IMR-90 (cell line): Measurements from ENCODE around the gene SYTL2. TPM values are rescaled to one million over a fixed set of nuclear protein-coding genes. Genes with fewer than 3 reads are reported as not detected.

Experiments
- ATAC-seq: fragments of 200-7000 bp; cut with Tn5 transposase; 2 replicates; pipeline ENCODE4 v1.9.1; 2020; ENCODE audit warnings: low read depth, mild to moderate bottlenecking, moderate library complexity
- BruUV-seq: library from RNA; stranded (reverse); fragments of 400-500 nt; replicated peaks from 2 replicates; lab custom pipeline; 2021; lab: Mats Ljungman, UMichigan
- CTCF ChIA-PET: fragments of 300-600 bp; formaldehyde crosslinking; extraction: SDS; loops from one replicate; lab custom pipeline; 2021; ENCODE audit warnings: antibody characterized with exemption; lab: Yijun Ruan, JAX
- POLR2A ChIA-PET: fragments of 300-600 bp; sonication (Branson Sonifier 250); formaldehyde crosslinking; loops from one replicate; lab custom pipeline; 2022; ENCODE audit warnings: antibody characterized with exemption; ENCODE audit not compliant: unreplicated experiment; lab: Charles Lee
- DNase-seq: peaks from one replicate; pipeline ENCODE4 v3.0.0; 2013
- H2AFZ ChIP-seq: replicated peaks from 2 replicates; pipeline ENCODE3; 2013; ENCODE audit warnings: low read length, mild to moderate bottlenecking; ENCODE audit not compliant: poor library complexity
- H2AK5ac ChIP-seq: 2 replicates; pipeline ENCODE4 v1.6.1; 2013; ENCODE audit warnings: low read depth, low read length, inconsistent platforms
- H2AK9ac ChIP-seq: replicated peaks from 2 replicates; pipeline ENCODE3; 2013; ENCODE audit warnings: mild to moderate bottlenecking, low read depth, low read length, moderate library complexity; ENCODE audit not compliant: poor library complexity
- H2BK120ac ChIP-seq: 2 replicates; pipeline ENCODE4 v1.6.1; 2013; ENCODE audit warnings: low read depth, low read length, inconsistent platforms
- H2BK15ac ChIP-seq: 3 replicates; pipeline ENCODE4 v1.6.1; 2013; ENCODE audit warnings: low read depth, low read length, inconsistent platforms
- H2BK20ac ChIP-seq: 2 replicates; pipeline ENCODE4 v1.6.1; 2013; ENCODE audit warnings: low read depth, mild to moderate bottlenecking, inconsistent platforms, low read length, moderate library complexity
- H2BK5ac ChIP-seq: 2 replicates; pipeline ENCODE4 v1.6.1; 2013; ENCODE audit warnings: mild to moderate bottlenecking, low read depth, low read length, inconsistent platforms; ENCODE audit not compliant: poor library complexity, severe bottlenecking
- H3K14ac ChIP-seq: replicated peaks from 2 replicates; pipeline ENCODE4 v1.6.1; 2013; ENCODE audit warnings: low read depth, low read length, inconsistent platforms
- H3K18ac ChIP-seq: 2 replicates; pipeline ENCODE4 v1.6.1; 2013; ENCODE audit warnings: low read depth, low read length, control low read depth
- H3K23ac ChIP-seq: 2 replicates; pipeline ENCODE4 v1.6.1; 2013; ENCODE audit warnings: low read depth, low read length, inconsistent platforms
- H3K27ac ChIP-seq: 2 replicates; pipeline ENCODE4 v1.5.1; 2013; ENCODE audit warnings: mild to moderate bottlenecking, control low read depth, low read length; ENCODE audit not compliant: insufficient read depth
- H3K27me3 ChIP-seq: 2 replicates; pipeline ENCODE4 v1.6.1; 2013; ENCODE audit warnings: low read length; ENCODE audit not compliant: control insufficient read depth, insufficient read depth
- H3K36me3 ChIP-seq: 2 replicates; pipeline ENCODE4 v1.6.1; 2013; ENCODE audit warnings: low read length, mixed read lengths; ENCODE audit not compliant: control insufficient read depth, insufficient read depth
- H3K4ac ChIP-seq: 2 replicates; pipeline ENCODE4 v1.6.1; 2013; ENCODE audit warnings: low read depth, low read length, inconsistent platforms
- H3K4me1 ChIP-seq: 2 replicates; pipeline ENCODE4 v1.6.1; 2013; ENCODE audit warnings: low read length, mixed read lengths; ENCODE audit not compliant: control insufficient read depth, insufficient read depth
- H3K4me2 ChIP-seq: 2 replicates; pipeline ENCODE4 v1.6.1; 2013; ENCODE audit warnings: low read depth, mild to moderate bottlenecking, control low read depth, low read length, moderate library complexity
- H3K4me3 ChIP-seq: 2 replicates; pipeline ENCODE4 v1.5.1; 2013; ENCODE audit warnings: low read depth, mild to moderate bottlenecking, control low read depth, low read length, moderate library complexity; ENCODE audit not compliant: insufficient read depth
- H3K56ac ChIP-seq: 2 replicates; pipeline ENCODE4 v1.6.1; 2013; ENCODE audit warnings: low read length, inconsistent platforms; ENCODE audit not compliant: insufficient read depth; ENCODE audit errors: extremely low read depth
- H3K79me1 ChIP-seq, 2 experiments: 2 replicates each; pipeline ENCODE4 v1.6.1; 2013; ENCODE audit warnings: low read length in 2 of 2, inconsistent platforms in 1 of 2, low read depth in 1 of 2
- H3K9ac ChIP-seq: 2 replicates; pipeline ENCODE4 v1.6.1; 2013; ENCODE audit warnings: low read depth, low read length, control low read depth
- H3K9me1 ChIP-seq: 2 replicates; pipeline ENCODE4 v1.6.1; 2013; ENCODE audit warnings: low read length, inconsistent platforms; ENCODE audit not compliant: insufficient read depth
- H3K9me3 ChIP-seq: 2 replicates; pipeline ENCODE4 v1.6.1; 2013; ENCODE audit warnings: low read length; ENCODE audit not compliant: control insufficient read depth, insufficient read depth
- H4K20me1 ChIP-seq: 2 replicates; pipeline ENCODE4 v1.6.1; 2013; ENCODE audit warnings: low read length, inconsistent platforms; ENCODE audit not compliant: insufficient read depth
- H4K5ac ChIP-seq: 2 replicates; pipeline ENCODE4 v1.6.1; 2013; ENCODE audit warnings: mild to moderate bottlenecking, low read depth, low read length, control low read depth
- H4K8ac ChIP-seq, 2 experiments: 2 replicates each; pipeline ENCODE4 v1.6.1; 2013; ENCODE audit warnings: low read depth in 2 of 2, low read length in 2 of 2, control low read depth in 1 of 2, inconsistent platforms in 1 of 2
- H4K91ac ChIP-seq: 2 replicates; pipeline ENCODE4 v1.6.1; 2013; ENCODE audit warnings: low read depth, low read length, inconsistent platforms; ENCODE audit not compliant: insufficient read depth
- BHLHE40 ChIP-seq: fragments of 150-350 bp; IDR thresholded peaks from 2 replicates; pipeline ENCODE4 v1.6.1; 2016; ENCODE audit warnings: mild to moderate bottlenecking, low read depth, low read length
- CEBPB ChIP-seq: IDR thresholded peaks from 2 replicates; pipeline ENCODE4 v1.6.1; 2012; ENCODE audit warnings: low read depth, low read length, improper control_type of control experiment
- POLR2A ChIP-seq: IDR thresholded peaks from 2 replicates; pipeline ENCODE4 v1.6.1; 2012; ENCODE audit warnings: mild to moderate bottlenecking, low read depth, low read length
- WGBS, 2 experiments: methylation state at CpG; one replicate each; pipeline versions ENCODE4 v1.1.5 to v1.1.7; 2013; ENCODE audit warnings: missing lambda C conversion rate in 2 of 2; ENCODE audit not compliant: insufficient read length in 1 of 2; ENCODE audit errors: extremely low coverage in 2 of 2; 5-methylcytosine and 5-hydroxymethylcytosine counted together
- dilution Hi-C: fragments of 300-500 bp; cut with HindIII; formaldehyde crosslinking; loops from one replicate; pipeline ENCODE4 v1.14.3; 2018; ENCODE audit warnings: low sequenced_read_pairs; ENCODE audit not compliant: unreplicated experiment
- in situ Hi-C: fragments of 300-500 bp; cut with MboI; formaldehyde crosslinking; loops from 3 replicates; pipeline ENCODE4 v1.14.3; 2019; ENCODE audit warnings: low sequenced_read_pairs, inconsistent platforms, mixed read lengths
- intact Hi-C: fragments of 100-400 bp; cut with micrococcal nuclease; formaldehyde crosslinking; loops from 2 replicates; pipeline ENCODE4 v1.10.0; 2022
- polyA plus RNA-seq, 3 experiments: library from polyadenylated mRNA; depleted of rRNA; stranded (reverse); fragments of >200 nt; gene quantifications; 2 replicates each; pipeline ENCODE4 v1.2.3, GENCODE V29; 2012; ENCODE audit warnings: low replicate concordance in 1 of 3
- total RNA-seq: library from RNA; depleted of rRNA; stranded (reverse); fragments of >200 nt; gene quantifications from 2 replicates; pipeline ENCODE4 v1.2.3, GENCODE V29; 2012
- TF ChIP-seq, protein P1 (sequence below): fragments of 150-350 bp; IDR thresholded peaks from 2 replicates; pipeline ENCODE4 v1.6.1; 2017; ENCODE audit warnings: mild to moderate bottlenecking, antibody characterized with exemption, low read length, low read depth

SYTL2 gene
- total and polyA plus RNA-seq, 2 of the 4 experiments (the other 2 are of a cell fraction), result 45.2 to 70.0 TPM

DNA sequence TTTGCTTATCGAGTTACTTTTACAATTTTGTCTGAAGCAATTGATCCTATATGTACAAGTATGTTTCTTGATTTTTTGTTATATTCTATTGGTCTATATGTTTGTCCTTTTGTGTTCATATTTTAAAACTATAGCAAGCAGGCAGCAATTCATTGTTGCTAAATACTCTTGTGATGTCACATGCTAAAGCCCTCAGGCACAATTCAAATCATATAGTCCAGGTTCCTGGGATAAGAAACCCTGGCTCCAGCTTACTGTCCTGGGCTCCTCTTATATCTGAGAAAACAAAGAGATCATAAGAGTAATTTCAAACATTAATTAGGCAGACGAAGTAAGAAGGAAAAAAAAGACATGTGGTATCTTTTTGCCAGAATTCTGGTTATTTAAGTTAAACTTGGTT lies 37.6 kb upstream of the SYTL2 start:
- no peak for ATAC-seq
- H2BK20ac ChIP-seq, result peak overlapping the region; percentile 47; the same call in 1 of the 2 replicates
- H2BK120ac ChIP-seq, result peak overlapping the region; percentile 42; the same call in 1 of the 2 replicates
- peaks cover 0 to 6% of the 10 kb centered on the region in 2 experiments; a peak in 1 of 4 replicates for H3K79me1 ChIP-seq
- dilution Hi-C loops (no loop called here), in situ Hi-C loops (no loop called here), intact Hi-C loops (no loop called here)
- H2AK9ac ChIP-seq, result no peak overlapping the region
- no peak overlapping the region for H2BK5ac ChIP-seq
- no peak for DNase-seq
- no peak overlapping the region for H4K91ac ChIP-seq
- no peak for TF ChIP-seq POLR2A
- TF ChIP-seq, protein P1, sequence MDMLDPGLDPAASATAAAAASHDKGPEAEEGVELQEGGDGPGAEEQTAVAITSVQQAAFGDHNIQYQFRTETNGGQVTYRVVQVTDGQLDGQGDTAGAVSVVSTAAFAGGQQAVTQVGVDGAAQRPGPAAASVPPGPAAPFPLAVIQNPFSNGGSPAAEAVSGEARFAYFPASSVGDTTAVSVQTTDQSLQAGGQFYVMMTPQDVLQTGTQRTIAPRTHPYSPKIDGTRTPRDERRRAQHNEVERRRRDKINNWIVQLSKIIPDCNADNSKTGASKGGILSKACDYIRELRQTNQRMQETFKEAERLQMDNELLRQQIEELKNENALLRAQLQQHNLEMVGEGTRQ, result no peak
- no peak for TF ChIP-seq BHLHE40
- TF ChIP-seq CEBPB, result no peak
- H3K9ac ChIP-seq, result no peak overlapping the region
- CTCF ChIA-PET, result interaction anchor here (0.7 to 1.0 kb wide), 2 partner anchors 16 to 27 kb away, joined by 3 read pairs; no protein-coding TSS in a partner anchor
- no peak overlapping the region for H2AFZ ChIP-seq
- H3K4me2 ChIP-seq, result no peak overlapping the region
- peaks cover 7% of the 10 kb centered on the region; the same call in 1 of the 2 replicates for H3K9me1 ChIP-seq
- no peak overlapping the region for H2AK5ac ChIP-seq
- no peak overlapping the region for H3K27ac ChIP-seq
- no peak overlapping the region for H4K5ac ChIP-seq
- H2BK15ac ChIP-seq, result no peak overlapping the region
- no peak overlapping the region for H3K14ac ChIP-seq
- H4K8ac ChIP-seq, result no peak overlapping the region
- POLR2A ChIA-PET, result no interaction called here
- H3K18ac ChIP-seq, result no peak overlapping the region
- H3K36me3 ChIP-seq, result no peaks in the 10 kb centered on the region
- no peak overlapping the region for H3K23ac ChIP-seq
- no peaks in the 10 kb centered on the region; the same call in 1 of the 2 replicates for H3K9me3 ChIP-seq
- BruUV-seq, result no TSS peak
- H3K4me3 ChIP-seq, result no peak overlapping the region
- no peak overlapping the region for H3K4ac ChIP-seq
- H3K27me3 ChIP-seq, result no peaks in the 10 kb centered on the region
- no peaks in the 10 kb centered on the region for H4K20me1 ChIP-seq
- H3K4me1 ChIP-seq, result peaks cover 2% of the 10 kb centered on the region; the same call in 1 of the 2 replicates
- no CpG with 5 or more reads among the region's 2 CpGs for WGBS, 2 experiments
- H3K56ac ChIP-seq, result no peak overlapping the region
